ENCODE data around the gene PAQR8. TPM values are rescaled to one million over a fixed set of nuclear protein-coding genes. Genes with fewer than 3 reads are reported as not detected.

The PAQR8 gene
- total and polyA plus RNA-seq, 2 of the 4 experiments (the other 2 are of a cell fraction): 1.4 to 1.6 TPM

GRCh38 chr6:52328303-52328662 lies 33.7 kb upstream of the PAQR8 start:
- POLR2A ChIA-PET (ENCODE audit: unreplicated experiment): no interaction called here
- ATAC-seq (ENCODE audit: low read depth): no peak
- CTCF ChIA-PET: interaction anchor here (0.6 kb wide), 1 partner anchor 79 kb away, joined by 5 read pairs; no protein-coding TSS in a partner anchor

More at GRCh38 chr6:52328303-52328662, 33.7 kb upstream of the PAQR8 start:
- dilution Hi-C loops (cut with HindIII; ENCODE audit: low sequenced_read_pairs, unreplicated experiment) (no loop called here), intact Hi-C loops (cut with micrococcal nuclease) (no loop called here), in situ Hi-C loops (cut with MboI; ENCODE audit: low sequenced_read_pairs) (no loop called here)
- no CpG with 5 or more reads among the region's 2 CpGs for WGBS, 2 experiments (ENCODE audit: extremely low coverage in 2 of 2, insufficient read length in 1 of 2)
- Histone ChIP-seq H3K9me1 (ENCODE audit: insufficient read depth, low read length) (peaks cover 3% of the 10 kb centered on the region; the same call in 1 of the 2 replicates), H4K91ac (ENCODE audit: insufficient read depth, low read depth, low read length) (no peak overlapping the region), H4K8ac (ENCODE audit: low read depth in 2 of 2, low read length in 2 of 2) (no peak overlapping the region), H3K9ac (ENCODE audit: low read depth, low read length) (no peak overlapping the region), H3K23ac (ENCODE audit: low read depth, low read length) (no peak overlapping the region), H2AK5ac (ENCODE audit: low read depth, low read length) (no peak overlapping the region), H3K27me3 (ENCODE audit: control insufficient read depth, insufficient read depth, low read length) (peaks cover 12% of the 10 kb centered on the region), H3K9me3 (ENCODE audit: control insufficient read depth, insufficient read depth, low read length) (no peaks in the 10 kb centered on the region), H3K18ac (ENCODE audit: low read depth, low read length) (no peak overlapping the region), H3K4me3 (ENCODE audit: insufficient read depth, low read depth, low read length) (no peak overlapping the region), H3K4me1 (ENCODE audit: control insufficient read depth, insufficient read depth, low read length) (no peaks in the 10 kb centered on the region), H2BK5ac (ENCODE audit: low read depth, low read length, poor library complexity, severe bottlenecking) (no peak overlapping the region), H3K79me1 (ENCODE audit: low read depth in 1 of 2, low read length in 2 of 2) (no peaks in the 10 kb centered on the region), H3K4ac (ENCODE audit: low read depth, low read length) (no peak overlapping the region), H2BK15ac (ENCODE audit: low read depth, low read length) (no peak overlapping the region), H4K5ac (ENCODE audit: low read depth, low read length) (no peak overlapping the region), H3K56ac (ENCODE audit: extremely low read depth, insufficient read depth, low read length) (no peak overlapping the region), H3K27ac (ENCODE audit: insufficient read depth, low read length) (no peak overlapping the region), H3K14ac (replicated peaks; ENCODE audit: low read depth, low read length) (no peak overlapping the region), H2BK120ac (ENCODE audit: low read depth, low read length) (no peak overlapping the region), H4K20me1 (ENCODE audit: insufficient read depth, low read length) (no peaks in the 10 kb centered on the region), H2AFZ (replicated peaks; ENCODE audit: low read length, poor library complexity) (no peak overlapping the region), H2AK9ac (replicated peaks; ENCODE audit: low read depth, low read length, poor library complexity) (no peak overlapping the region), H2BK20ac (ENCODE audit: low read depth, low read length) (no peak overlapping the region), H3K36me3 (ENCODE audit: control insufficient read depth, insufficient read depth, low read length) (no peaks in the 10 kb centered on the region), H3K4me2 (ENCODE audit: low read depth, low read length) (no peak overlapping the region)
- TF ChIP-seq SMC3 (IDR thresholded peaks at IDR 0.05; ENCODE audit: low read depth, low read length) (no peak), RFX5 (IDR thresholded peaks at IDR 0.05; ENCODE audit: low read depth, low read length) (no peak), RAD21 (IDR thresholded peaks at IDR 0.05; ENCODE audit: low read length) (no peak), CHD1 (IDR thresholded peaks at IDR 0.05; ENCODE audit: low read depth, low read length) (no peak), NFE2L2 (IDR thresholded peaks at IDR 0.05; ENCODE audit: low read depth, low read length) (no peak), CEBPB (IDR thresholded peaks at IDR 0.05; ENCODE audit: low read depth, low read length) (no peak), MXI1 (IDR thresholded peaks at IDR 0.05; ENCODE audit: borderline replicate concordance, low read depth, low read length) (no peak), CTCF (conservative IDR thresholded peaks at IDR 0.05; ENCODE audit: low read depth, low read length) (no peak), POLR2A (IDR thresholded peaks at IDR 0.05; ENCODE audit: low read depth, low read length) (no peak), BHLHE40 (IDR thresholded peaks at IDR 0.05; ENCODE audit: low read depth, low read length) (no peak)
- BruUV-seq (replicated peaks): no TSS peak
- DNase-seq: no peak
